Parathyroid adenoma (tissue), 2 donors: ENCODE measurements around the gene FNTB.

ENCODE experiments used
- H2AFZ ChIP-seq: fragments of 300-600 bp; sonication (generic); one replicate; pipeline ENCODE4 v1.7.0; 2017; ENCODE audit warnings: antibody characterized with exemption, mild to moderate bottlenecking
- H3K27ac ChIP-seq: fragments of 300-600 bp; sonication (generic); one replicate; pipeline ENCODE4 v1.7.0; 2017
- H3K27me3 ChIP-seq: fragments of 300-600 bp; sonication (generic); one replicate; pipeline ENCODE4 v1.7.0; 2017; ENCODE audit warnings: low read length; ENCODE audit not compliant: control insufficient read depth, insufficient read depth
- H3K36me3 ChIP-seq: fragments of 300-600 bp; sonication (generic); one replicate; pipeline ENCODE4 v1.7.0; 2017; ENCODE audit warnings: low read length; ENCODE audit not compliant: control insufficient read depth, insufficient read depth
- H3K4me1 ChIP-seq: fragments of 300-600 bp; sonication (generic); one replicate; pipeline ENCODE4 v1.7.0; 2017; ENCODE audit warnings: control low read depth
- H3K4me2 ChIP-seq: fragments of 300-600 bp; sonication (generic); one replicate; pipeline ENCODE4 v1.7.0; 2017; ENCODE audit warnings: low read length
- H3K4me3 ChIP-seq: fragments of 300-600 bp; sonication (generic); one replicate; pipeline ENCODE4 v1.7.0; 2017; ENCODE audit warnings: low read depth, low read length
- H3K79me2 ChIP-seq: fragments of 300-600 bp; sonication (generic); one replicate; pipeline ENCODE4 v1.7.0; 2017; ENCODE audit warnings: control low read depth
- H3K9ac ChIP-seq: fragments of 300-600 bp; sonication (generic); one replicate; pipeline ENCODE4 v1.7.0; 2017; ENCODE audit warnings: mild to moderate bottlenecking
- H3K9me3 ChIP-seq: fragments of 300-600 bp; sonication (generic); one replicate; pipeline ENCODE4 v1.7.0; 2017; ENCODE audit warnings: low read length; ENCODE audit not compliant: control insufficient read depth
- CTCF ChIP-seq: fragments of 300-600 bp; sonication (generic); IDR thresholded peaks from one replicate; pipeline ENCODE4 v1.7.0; 2017; ENCODE audit warnings: antibody characterized with exemption, mild to moderate bottlenecking
- donor health status: primary hyperparathyroidism.

The FNTB gene

DNA sequence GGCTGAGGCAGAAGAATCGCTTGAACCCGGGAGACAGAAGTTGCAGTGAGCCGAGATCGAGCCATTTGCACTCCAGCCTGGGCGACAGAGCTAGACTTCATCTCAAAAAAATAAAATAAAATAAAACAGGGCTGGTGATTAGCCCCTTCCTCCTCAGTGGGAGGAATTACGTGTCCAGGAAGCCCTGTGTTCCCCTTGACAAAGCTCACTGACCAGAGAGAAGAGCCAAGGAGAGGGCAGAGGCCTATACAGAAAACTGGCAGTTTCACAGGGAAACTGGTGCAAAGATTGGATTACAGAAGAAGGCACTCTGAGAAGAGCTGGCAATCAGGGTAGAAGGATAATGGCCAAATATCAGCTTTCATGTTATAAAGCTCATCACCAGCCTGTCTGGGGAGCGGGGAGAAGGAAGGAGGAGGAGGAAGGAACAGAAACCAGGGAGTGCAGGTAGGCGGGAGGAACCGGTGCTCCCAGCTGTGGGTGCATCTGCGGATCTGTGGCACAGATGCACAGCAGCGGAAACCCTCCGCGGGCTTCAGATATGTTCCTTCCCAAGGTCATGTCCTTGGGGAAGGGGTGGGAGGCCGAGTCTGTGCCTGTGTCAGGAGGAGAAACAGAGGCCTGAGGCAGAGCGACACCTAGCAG lies 21.2 kb upstream of the FNTB start:
- H2AFZ ChIP-seq: peak overlapping the region; percentile 74
- peak overlapping the region; percentile 97 for H3K27ac ChIP-seq
- H3K4me1 ChIP-seq: peaks cover 80% of the 10 kb centered on the region
- peaks cover 22% of the 10 kb centered on the region for H3K79me2 ChIP-seq
- no peak for TF ChIP-seq CTCF
- H3K4me2 ChIP-seq: peak overlapping the region; percentile 31
- H3K36me3 ChIP-seq: no peaks in the 10 kb centered on the region
- no peaks in the 10 kb centered on the region for H3K27me3 ChIP-seq
- H3K9me3 ChIP-seq: no peaks in the 10 kb centered on the region
- no peak overlapping the region for H3K9ac ChIP-seq
- no peak overlapping the region for H3K4me3 ChIP-seq

GRCh38 chr14:64966976-64967375 lies 19.7 kb upstream of the FNTB start:
- H3K4me1 ChIP-seq: peaks cover 67% of the 10 kb centered on the region
- peak overlapping the region; percentile 52 for H3K4me2 ChIP-seq
- no peaks in the 10 kb centered on the region for H3K36me3 ChIP-seq
- H3K27me3 ChIP-seq: no peaks in the 10 kb centered on the region
- no peaks in the 10 kb centered on the region for H3K9me3 ChIP-seq
- no peak overlapping the region for H3K4me3 ChIP-seq
- H3K9ac ChIP-seq: no peak overlapping the region
- peaks cover 27% of the 10 kb centered on the region for H3K79me2 ChIP-seq
- TF ChIP-seq CTCF: no peak
- peak overlapping the region; percentile 97 for H3K27ac ChIP-seq
- H2AFZ ChIP-seq: peak overlapping the region; percentile 43

DNA sequence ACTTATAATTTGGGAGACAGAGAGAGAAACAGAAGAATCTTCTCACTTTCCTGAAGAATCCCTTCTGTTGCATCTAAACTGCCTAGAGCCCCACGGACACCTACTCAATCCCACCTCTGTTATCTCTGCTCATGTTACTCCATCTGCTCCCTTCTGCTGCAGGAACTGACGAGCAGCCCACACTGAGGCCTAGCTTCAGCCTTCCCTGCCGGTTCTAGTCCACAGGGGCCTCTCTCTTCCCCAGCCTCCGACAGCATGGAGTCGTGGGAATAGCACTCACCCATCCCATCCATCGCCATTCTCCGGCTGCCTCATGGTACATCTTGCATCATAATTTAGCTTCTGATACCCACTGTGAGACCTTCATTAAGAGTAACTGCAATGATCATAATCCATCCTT lies 18.5 kb upstream of the FNTB start:
- no peak for TF ChIP-seq CTCF
- H3K4me3 ChIP-seq: no peak overlapping the region
- H3K4me2 ChIP-seq: no peak overlapping the region
- no peak overlapping the region for H2AFZ ChIP-seq
- H3K9ac ChIP-seq: no peak overlapping the region
- no peaks in the 10 kb centered on the region for H3K27me3 ChIP-seq
- H3K9me3 ChIP-seq: no peaks in the 10 kb centered on the region
- peak overlapping the region; percentile 97 for H3K27ac ChIP-seq
- no peaks in the 10 kb centered on the region for H3K36me3 ChIP-seq
- H3K79me2 ChIP-seq: peaks cover 22% of the 10 kb centered on the region
- peaks cover 57% of the 10 kb centered on the region for H3K4me1 ChIP-seq

DNA sequence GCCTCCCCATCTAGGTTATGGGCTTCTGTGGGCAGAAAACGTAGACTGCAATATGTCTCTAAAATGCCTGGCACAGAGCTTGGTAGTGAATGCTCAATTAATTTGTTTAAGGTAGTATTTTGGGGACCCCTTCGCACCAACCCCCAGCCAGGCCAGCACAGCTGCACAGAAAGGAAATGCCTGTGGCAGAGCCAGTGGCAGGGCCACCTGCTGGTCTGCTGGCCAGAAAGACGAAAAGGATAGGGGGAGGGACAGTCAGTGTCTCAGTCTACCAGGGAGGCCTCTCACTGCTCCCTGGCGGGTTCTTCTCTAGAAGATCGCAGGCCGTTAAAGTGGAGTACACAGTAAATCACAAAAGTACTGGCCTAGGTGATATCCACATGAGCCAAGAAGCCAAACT lies 18.0 kb upstream of the FNTB start:
- no peak overlapping the region for H3K4me2 ChIP-seq
- peak overlapping the region; percentile 97 for H3K27ac ChIP-seq
- no peaks in the 10 kb centered on the region for H3K36me3 ChIP-seq
- no peak overlapping the region for H3K9ac ChIP-seq
- H3K27me3 ChIP-seq: no peaks in the 10 kb centered on the region
- H3K9me3 ChIP-seq: no peaks in the 10 kb centered on the region
- peaks cover 17% of the 10 kb centered on the region for H3K79me2 ChIP-seq
- peaks cover 52% of the 10 kb centered on the region for H3K4me1 ChIP-seq
- H3K4me3 ChIP-seq: no peak overlapping the region
- TF ChIP-seq CTCF: peak; percentile 8
- H2AFZ ChIP-seq: no peak overlapping the region

GRCh38 chr14:64970041-64970440 lies 16.7 kb upstream of the FNTB start:
- Histone ChIP-seq H3K4me3 (peak overlapping the region; percentile 84), H3K79me2 (peaks cover 9% of the 10 kb centered on the region), H3K27me3 (no peaks in the 10 kb centered on the region), H3K36me3 (no peaks in the 10 kb centered on the region), H2AFZ (no peak overlapping the region), H3K4me2 (peak overlapping the region; percentile 93), H3K4me1 (peaks cover 44% of the 10 kb centered on the region), H3K9ac (no peak overlapping the region), H3K27ac (peak overlapping the region; percentile 97), H3K9me3 (no peaks in the 10 kb centered on the region)
- no peak for TF ChIP-seq CTCF
